Fibroblast of mammary gland (primary cell): ENCODE measurements around the gene SPINDOC.
A peak's percentile ranks its signal among the peaks of the same experiment; 100 is the strongest.

ENCODE experiments used
- DNase-seq: peaks from one replicate; pipeline ENCODE4 v3.0.0-alpha.2; 2010; ENCODE audit warnings: low read depth
- H3K4me3 ChIP-seq: 2 replicates; pipeline ENCODE4 v1.5.1; 2011; ENCODE audit warnings: low read depth, mild to moderate bottlenecking, low read length, moderate library complexity; ENCODE audit not compliant: control insufficient read depth
- CTCF ChIP-seq: conservative IDR thresholded peaks from 2 replicates; pipeline ENCODE4 v1.5.1; 2011; ENCODE audit warnings: low read depth, low read length, inconsistent platforms; ENCODE audit not compliant: control insufficient read depth, insufficient read depth

The SPINDOC gene

DNA sequence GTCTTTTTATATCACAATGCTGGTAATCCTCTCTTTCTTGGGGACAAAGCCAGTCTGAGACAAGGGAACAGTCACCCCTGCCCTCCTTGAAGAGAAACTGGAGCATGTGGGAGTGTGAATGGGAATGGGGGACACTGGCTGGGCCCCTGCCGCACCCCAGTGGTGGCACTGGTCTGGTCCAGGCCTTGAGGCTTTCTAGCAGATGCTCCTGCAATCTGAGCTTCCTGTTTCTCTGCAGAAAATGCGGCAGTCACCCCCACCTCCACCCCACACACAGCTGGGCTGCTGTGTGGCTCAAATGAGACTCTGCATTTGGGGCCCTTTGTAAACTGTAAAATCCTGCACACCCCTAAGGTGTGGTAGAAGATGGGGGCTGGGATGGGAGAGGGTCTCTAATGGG, 19.1 kb downstream of the SPINDOC start:
- no peak for TF ChIP-seq CTCF
- H3K4me3 ChIP-seq = no peak overlapping the region
- DNase-seq = no peak

GRCh38 chr11:63833048-63833447, 19.8 kb downstream of the SPINDOC start:
- no peak for DNase-seq
- no peak overlapping the region for H3K4me3 ChIP-seq
- no peak for TF ChIP-seq CTCF

- H3K4me3 ChIP-seq = no peak overlapping the region
- DNase-seq = no peak
- no peak for TF ChIP-seq CTCF
Observed at GRCh38 chr11:63834535-63835157, 21.4 kb downstream of the SPINDOC start.

DNA sequence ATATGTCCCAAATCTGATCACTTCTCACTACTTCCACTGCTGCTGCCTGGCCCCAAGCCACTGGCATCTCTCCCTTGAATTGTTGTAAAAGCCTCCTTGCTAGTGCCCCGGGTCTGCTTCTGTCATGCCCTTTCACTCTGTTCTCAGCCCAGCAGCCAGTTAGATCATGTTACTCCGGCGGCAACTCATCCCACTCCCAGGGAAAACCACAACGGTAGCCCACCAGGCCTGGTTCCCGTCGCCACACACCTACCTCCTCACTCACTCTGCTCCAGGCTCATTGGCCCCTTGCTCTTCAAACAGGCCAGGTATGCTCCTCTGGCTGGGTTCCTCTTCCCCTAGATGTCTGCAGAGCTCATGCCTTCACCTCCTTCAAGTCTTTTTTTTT, 21.9 kb downstream of the SPINDOC start:
- TF ChIP-seq CTCF = no peak
- DNase-seq = no peak
- H3K4me3 ChIP-seq = no peak overlapping the region

DNA sequence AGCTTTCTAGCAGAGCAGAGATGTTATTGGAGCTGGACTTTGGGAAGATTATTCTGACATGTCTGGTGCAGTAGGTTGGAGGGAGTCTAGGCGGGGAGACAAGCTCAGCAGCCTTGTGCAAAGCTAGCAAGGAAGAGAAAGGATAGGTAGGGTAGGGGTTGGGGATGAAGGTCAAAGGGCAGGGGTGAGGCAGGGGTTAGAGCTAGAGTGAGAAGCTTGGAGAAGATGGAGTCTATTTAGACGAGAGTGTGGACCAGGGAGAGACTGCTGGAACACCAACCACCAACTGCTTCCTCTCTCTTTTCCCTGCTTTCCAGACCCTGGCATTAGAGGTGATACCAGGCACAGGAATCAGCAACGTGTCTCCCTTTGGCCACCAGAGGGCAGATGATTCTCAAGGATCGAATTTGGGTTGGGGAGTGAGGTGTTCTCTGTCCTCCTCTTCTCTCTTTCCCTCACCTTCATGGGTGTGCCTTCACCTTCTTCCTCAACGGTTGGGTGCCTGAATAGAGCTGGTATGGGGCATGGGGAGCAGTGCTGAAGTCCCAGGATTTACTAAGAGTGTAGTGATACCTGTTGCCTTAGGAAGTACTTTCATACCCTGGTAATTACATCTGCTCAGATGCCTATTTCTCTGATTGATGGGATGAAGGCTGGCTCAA, 23.9 kb downstream of the SPINDOC start:
- peak; percentile 96 for TF ChIP-seq CTCF
- no peak overlapping the region for H3K4me3 ChIP-seq
- DNase-seq = peak; percentile 74

DNA sequence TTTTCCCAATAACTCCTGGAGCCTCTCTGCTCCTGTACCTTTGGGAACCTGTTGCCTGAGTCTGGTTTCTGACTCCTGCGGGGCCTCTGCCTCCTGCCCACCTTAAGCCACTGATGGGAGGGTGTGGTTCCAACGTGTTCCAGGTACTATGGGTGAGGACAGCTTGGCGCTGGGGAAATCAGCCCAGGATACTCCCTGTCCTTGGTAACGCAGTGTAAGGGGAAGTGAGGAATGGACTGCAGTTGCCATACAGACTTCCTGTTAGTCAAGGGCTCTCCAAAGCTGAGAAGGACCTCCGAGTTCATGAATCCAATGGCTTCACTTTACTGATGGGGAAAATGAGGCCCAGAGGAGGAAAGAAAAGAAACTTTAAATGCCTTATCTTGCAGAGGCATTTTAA, 24.5 kb downstream of the SPINDOC start:
- TF ChIP-seq CTCF = no peak
- no peak for DNase-seq
- H3K4me3 ChIP-seq = no peak overlapping the region

DNA sequence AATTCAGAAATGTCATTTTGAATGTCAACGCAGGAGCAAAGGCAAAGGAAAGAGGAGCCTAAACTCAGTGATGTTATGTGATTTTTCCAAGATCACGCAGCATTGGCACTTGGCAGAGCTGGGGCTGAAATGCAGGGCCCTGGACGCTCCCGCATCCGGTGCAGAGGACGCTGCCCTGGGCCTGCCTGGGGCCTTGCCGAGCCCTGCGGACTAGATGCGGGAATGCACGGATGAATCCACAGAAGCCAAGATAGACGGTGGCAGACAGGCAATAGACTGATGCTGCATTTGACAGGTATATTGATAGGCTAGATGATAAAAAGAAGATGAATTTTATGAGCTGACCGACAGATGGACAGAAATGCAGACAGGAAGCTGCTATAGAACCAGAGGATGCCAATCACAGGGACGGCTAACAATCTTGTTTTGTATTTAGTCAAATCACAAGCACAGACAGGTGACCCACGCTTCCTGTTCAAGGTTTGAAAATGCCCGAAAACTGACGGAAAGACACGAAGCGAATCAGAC, 25.0 kb downstream of the SPINDOC start:
- no peak for TF ChIP-seq CTCF
- peak overlapping the region; percentile 47 for H3K4me3 ChIP-seq
- DNase-seq = no peak
